CD14-positive monocyte (primary cell): ENCODE data around the gene INTS14. TPM values are rescaled to one million over a fixed set of nuclear protein-coding genes. Genes with fewer than 3 reads are reported as not detected.
A peak's percentile ranks its signal among the peaks of the same experiment; 100 is the strongest.

Source experiments
- DNase-seq, 3 donors: peaks; one replicate each; pipeline ENCODE4 v3.0.0-alpha.2; 2011 to 2022
- H2AFZ ChIP-seq: 2 replicates; pipeline ENCODE4 v1.6.0; 2012; ENCODE audit warnings: mild to moderate bottlenecking, low read depth, low read length, inconsistent platforms; ENCODE audit not compliant: insufficient read depth, poor library complexity, severe bottlenecking
- H3K27ac ChIP-seq, 2 donors: 1 replicate in 1 of 2; 2 replicates in 1 of 2; pipeline ENCODE4 v1.5.1; 2012 to 2013; ENCODE audit warnings: low read length in 2 of 2, control low read depth in 1 of 2, inconsistent platforms in 1 of 2, low read depth in 1 of 2, mild to moderate bottlenecking in 1 of 2
- H3K27me3 ChIP-seq, 2 donors: one replicate each; pipeline versions ENCODE4 v1.6.0 to v1.6.1; 2011 to 2013; ENCODE audit warnings: low read length in 2 of 2; ENCODE audit not compliant: control insufficient read depth in 2 of 2, insufficient read depth in 2 of 2
- H3K36me3 ChIP-seq, 2 donors: replicated peaks in 1 of 2; 1 replicate in 1 of 2; 2 replicates in 1 of 2; pipeline versions ENCODE4 v1.5.1 to v1.6.1; 2012 to 2013; ENCODE audit warnings: low read length in 2 of 2, control low read depth in 1 of 2, inconsistent platforms in 1 of 2, mild to moderate bottlenecking in 1 of 2; ENCODE audit not compliant: insufficient read depth in 2 of 2, control insufficient read depth in 1 of 2
- H3K4me1 ChIP-seq, 2 donors: 1 replicate in 1 of 2; 2 replicates in 1 of 2; pipeline versions ENCODE4 v1.5.1 to v1.6.1; 2012 to 2013; ENCODE audit warnings: low read length in 2 of 2, control low read depth in 1 of 2, inconsistent platforms in 1 of 2, mild to moderate bottlenecking in 1 of 2, moderate library complexity in 1 of 2; ENCODE audit not compliant: insufficient read depth in 2 of 2, control insufficient read depth in 1 of 2
- H3K4me2 ChIP-seq: replicated peaks from 2 replicates; pipeline ENCODE3; 2012; ENCODE audit warnings: low read length, moderate library complexity, mild to moderate bottlenecking; ENCODE audit not compliant: poor library complexity, severe bottlenecking; ENCODE audit errors: extremely low read depth
- H3K4me3 ChIP-seq, 3 experiments: fragments of 200-600 bp in 1 of 3; sonication (generic) in 1 of 3; replicated peaks in 1 of 3; 1 replicate in 2 of 3; 2 replicates in 1 of 3; pipeline ENCODE4 v1.5.1; 2011 to 2013; ENCODE audit warnings: low read length in 3 of 3, mild to moderate bottlenecking in 3 of 3, control low read depth in 2 of 3, low read depth in 2 of 3, inconsistent platforms in 1 of 3, moderate library complexity in 1 of 3
- H3K79me2 ChIP-seq: 2 replicates; pipeline ENCODE4 v1.6.0; 2012; ENCODE audit warnings: mild to moderate bottlenecking, control low read depth, inconsistent platforms, low read length, moderate library complexity; ENCODE audit not compliant: insufficient read depth
- H3K9ac ChIP-seq: 2 replicates; pipeline ENCODE4 v1.6.0; 2017; ENCODE audit warnings: low read length, mild to moderate bottlenecking; ENCODE audit not compliant: insufficient read depth, poor library complexity, severe bottlenecking
- H3K9me3 ChIP-seq, 2 donors: replicated peaks in 1 of 2; 1 replicate in 1 of 2; 2 replicates in 1 of 2; pipeline versions ENCODE4 v1.5.1 to v1.6.1; 2012 to 2013; ENCODE audit warnings: low read length in 2 of 2, control low read depth in 1 of 2; ENCODE audit not compliant: control insufficient read depth in 1 of 2, insufficient read depth in 1 of 2
- H4K20me1 ChIP-seq: 2 replicates; pipeline ENCODE4 v1.6.0; 2012; ENCODE audit warnings: mild to moderate bottlenecking, low read length, control low read depth, moderate library complexity; ENCODE audit not compliant: insufficient read depth
- H3K27ac Mint-ChIP-seq, 7 donors: one replicate each; pipeline ENCODE4 v1.8.0; 2020; ENCODE audit warnings: mild to moderate bottlenecking in 7 of 7, mixed read lengths in 7 of 7, moderate library complexity in 6 of 7, inconsistent platforms in 2 of 7
- H3K27me3 Mint-ChIP-seq, 3 donors: one replicate each; pipeline ENCODE4 v1.8.0; 2021 to 2022; ENCODE audit warnings: low read depth in 3 of 3, mild to moderate bottlenecking in 3 of 3, mixed read lengths in 3 of 3, moderate library complexity in 3 of 3, inconsistent platforms in 1 of 3
- H3K36me3 Mint-ChIP-seq, 2 donors: one replicate each; pipeline ENCODE4 v1.8.0; 2020; ENCODE audit warnings: mixed read lengths in 2 of 2, inconsistent platforms in 1 of 2, mild to moderate bottlenecking in 1 of 2
- H3K4me1 Mint-ChIP-seq: one replicate; pipeline ENCODE4 v1.8.0; 2020; ENCODE audit warnings: mild to moderate bottlenecking, mixed read lengths
- H3K4me3 Mint-ChIP-seq, 2 donors: one replicate each; pipeline ENCODE4 v1.8.0; 2020; ENCODE audit warnings: mild to moderate bottlenecking in 2 of 2, mixed read lengths in 2 of 2, moderate library complexity in 1 of 2
- H3K9me3 Mint-ChIP-seq, 7 donors: one replicate each; pipeline ENCODE4 v1.8.0; 2020 to 2022; ENCODE audit warnings: mixed read lengths in 7 of 7, mild to moderate bottlenecking in 6 of 7, moderate library complexity in 6 of 7, inconsistent platforms in 2 of 7
- CTCF ChIP-seq: fragments of 200-600 bp; IDR thresholded peaks from one replicate; pipeline ENCODE4 v1.8.0; 2022; ENCODE audit warnings: antibody characterized with exemption, mild to moderate bottlenecking
- WGBS: methylation state at CpG from one replicate; pipeline ENCODE4 v1.1.5; 2013; ENCODE audit warnings: missing lambda C conversion rate; ENCODE audit not compliant: insufficient coverage; 5-methylcytosine and 5-hydroxymethylcytosine counted together
- intact Hi-C, 2 donors: fragments of 100-400 bp; cut with micrococcal nuclease; formaldehyde crosslinking; loops; one replicate each; pipeline versions ENCODE4 v1.15.0 to v1.15.1; 2023
- polyA plus RNA-seq, 3 donors: library from polyadenylated mRNA; depleted of rRNA in 1 of 3; unstranded in 2 of 3; stranded (reverse) in 1 of 3; fragments of 300-500 nt in 2 of 3; fragments of >200 nt in 1 of 3; fragmentation: Illumina TruSeq in 2 of 3; gene quantifications; 1 replicate in 2 of 3; 2 replicates in 1 of 3; pipeline ENCODE4 v1.2.3, GENCODE V29; 2012 to 2021

Gene INTS14
- polyA plus RNA-seq, 3 donors, result 10.1 to 20.3 (median 12.0) TPM

GRCh38 chr15:65533057-65533756 lies 77.7 kb downstream of the INTS14 start:
- peaks cover 9 to 16% of the 10 kb centered on the region in 2 donors for H3K4me1 ChIP-seq
- WGBS, result 97% methylated on average over 2 of the region's 5 CpGs
- no peaks in the 10 kb centered on the region for H4K20me1 ChIP-seq
- H3K27ac ChIP-seq, result no peak overlapping the region
- H3K4me2 ChIP-seq, result no peak overlapping the region
- intact Hi-C loops, result no loop called here
- no peak for TF ChIP-seq CTCF
- H3K9ac ChIP-seq, result no peak overlapping the region
- peaks cover 0 to 2% of the 10 kb centered on the region in 2 donors for H3K36me3 Mint-ChIP-seq
- peak overlapping the region in 1 of 7 donors; percentile 68 for H3K27ac Mint-ChIP-seq
- H3K27me3 ChIP-seq, result no peaks in the 10 kb centered on the region
- no peaks in the 10 kb centered on the region for H3K9me3 ChIP-seq
- peaks cover 0 to 5% (median 1%) of the 10 kb centered on the region in 3 donors for H3K27me3 Mint-ChIP-seq
- H3K36me3 ChIP-seq, result no peaks in the 10 kb centered on the region
- H2AFZ ChIP-seq, result no peak overlapping the region
- H3K4me3 ChIP-seq, result no peak overlapping the region
- H3K9me3 Mint-ChIP-seq, result no peaks in the 10 kb centered on the region
- H3K79me2 ChIP-seq, result peaks cover 61% of the 10 kb centered on the region
- H3K4me1 Mint-ChIP-seq, result peaks cover 8% of the 10 kb centered on the region
- no peak for DNase-seq
- H3K4me3 Mint-ChIP-seq, result no peak overlapping the region

- no peaks in the 10 kb centered on the region for H3K9me3 ChIP-seq
- Mint-ChIP-seq H3K36me3 (peaks cover 0 to 2% of the 10 kb centered on the region in 2 donors), H3K9me3 (no peaks in the 10 kb centered on the region), H3K27me3 (peaks cover 0 to 5% (median 1%) of the 10 kb centered on the region in 3 donors), H3K4me3 (no peak overlapping the region), H3K4me1 (peaks cover 8% of the 10 kb centered on the region), H3K27ac (no peak overlapping the region)
- no peak overlapping the region for H3K4me3 ChIP-seq
- no peak overlapping the region for H3K9ac ChIP-seq
- H3K27me3 ChIP-seq, result no peaks in the 10 kb centered on the region
- no CpG with 5 or more reads among the region's 1 CpG for WGBS
- no peak overlapping the region for H2AFZ ChIP-seq
- intact Hi-C loops, result no loop called here
- no peak for DNase-seq
- peaks cover 9 to 16% of the 10 kb centered on the region in 2 donors for H3K4me1 ChIP-seq
- no peaks in the 10 kb centered on the region for H3K36me3 ChIP-seq
- H3K4me2 ChIP-seq, result no peak overlapping the region
- H3K27ac ChIP-seq, result no peak overlapping the region
- no peak for TF ChIP-seq CTCF
- H4K20me1 ChIP-seq, result no peaks in the 10 kb centered on the region
- H3K79me2 ChIP-seq, result peaks cover 61% of the 10 kb centered on the region
These were observed 78.2 kb downstream of the INTS14 start for GRCh38 chr15:65532738-65533051.
